ENCODE results near the gene SLC25A51. TPM values are rescaled to one million over a fixed set of nuclear protein-coding genes. Genes with fewer than 3 reads are reported as not detected.

Gene SLC25A51
- total RNA-seq, 4 donors from 2014 or later: 36.3 to 52.5 (median 40.4) TPM

GRCh38 chr9:37899041-37899440 is 4.9 kb downstream of the SLC25A51 start:
- TF ChIP-seq CTCF (IDR thresholded peaks at IDR 0.05; ENCODE audit: low read depth): no peak

GRCh38 chr9:37897665-37898064 is 6.3 kb downstream of the SLC25A51 start:
- no peak for TF ChIP-seq CTCF (IDR thresholded peaks at IDR 0.05; ENCODE audit: low read depth)

GRCh38 chr9:37892063-37892462 is 11.9 kb downstream of the SLC25A51 start:
- TF ChIP-seq CTCF (IDR thresholded peaks at IDR 0.05; ENCODE audit: low read depth): no peak

GRCh38 chr9:37889536-37889935 is 14.4 kb downstream of the SLC25A51 start:
- no peak for TF ChIP-seq CTCF (IDR thresholded peaks at IDR 0.05; ENCODE audit: low read depth)

GRCh38 chr9:37880916-37881479 is 22.9 kb downstream of the SLC25A51 start:
- no peak for TF ChIP-seq CTCF (IDR thresholded peaks at IDR 0.05; ENCODE audit: low read depth)

GRCh38 chr9:37876376-37876775 is 27.6 kb downstream of the SLC25A51 start:
- no peak for TF ChIP-seq CTCF (IDR thresholded peaks at IDR 0.05; ENCODE audit: low read depth)

GRCh38 chr9:37873955-37874354 is 30.0 kb downstream of the SLC25A51 start:
- TF ChIP-seq CTCF (IDR thresholded peaks at IDR 0.05; ENCODE audit: low read depth): no peak
